ENCODE measurements around the gene MUC5AC.

DNA sequence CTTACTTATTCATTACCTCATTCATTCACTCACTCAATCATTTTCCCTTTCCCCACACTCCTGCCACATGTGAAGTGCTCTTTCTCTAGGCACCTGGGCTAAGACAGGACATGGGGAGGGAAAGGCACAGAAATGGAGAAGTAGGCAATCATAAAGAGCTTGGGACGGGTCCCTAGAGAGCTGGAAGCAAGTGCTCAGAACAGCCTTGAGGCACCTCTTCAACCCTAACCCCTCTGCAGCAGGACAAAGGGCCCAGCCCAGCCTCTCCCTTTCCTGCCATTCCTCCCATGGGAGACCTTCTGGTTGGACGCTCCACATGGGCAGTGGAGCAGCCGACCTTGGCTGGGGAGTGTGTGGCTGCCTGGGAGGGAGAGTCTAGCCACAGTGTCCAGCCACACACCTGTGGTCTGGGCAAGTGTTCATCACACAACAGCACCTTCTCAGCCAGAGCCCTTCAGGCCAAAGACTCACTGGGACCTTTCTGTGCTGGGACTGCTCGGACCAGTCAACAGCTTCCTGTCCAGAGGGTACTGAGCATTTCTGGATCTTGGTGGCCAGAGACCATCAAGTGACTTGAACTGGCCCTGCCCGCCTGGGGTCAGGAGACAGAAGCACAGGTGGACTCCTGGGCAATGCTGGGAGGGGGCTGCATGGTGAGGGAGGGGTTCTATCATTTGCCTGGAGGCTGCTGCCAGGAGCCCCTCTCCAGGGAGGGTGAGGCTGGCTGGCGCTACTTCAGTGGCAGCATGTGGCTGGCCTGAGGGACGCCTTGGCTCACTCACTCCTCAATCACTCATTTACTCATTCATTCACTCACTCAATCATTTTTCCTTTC is 1.0 kb upstream of the MUC5AC start:
- TF ChIP-seq EZH2 (IDR thresholded peaks at IDR 0.05; ENCODE audit: insufficient read depth, poor library complexity, severe bottlenecking) (no peak), EZH2phosphoT487 (IDR thresholded peaks at IDR 0.05; ENCODE audit: insufficient read depth, low read depth) (no peak)

Data from GM23248 (cell line).